Tibial artery (tissue), 4 donors: ENCODE data around the gene CTNND2.

Experiments used
- DNase-seq, 2 donors: peaks; one replicate each; pipeline ENCODE4 v3.0.0-alpha.2; 2019
- H3K27ac ChIP-seq, 2 donors: fragments of 200-600 bp; sonication (generic) in 1 of 2; 1 replicate in 1 of 2; 2 replicates in 1 of 2; pipeline ENCODE4 v1.5.1; 2018 to 2019; ENCODE audit warnings: mild to moderate bottlenecking in 1 of 2
- H3K27me3 ChIP-seq, 2 donors: fragments of 200-600 bp; sonication (generic) in 1 of 2; one replicate each; pipeline versions ENCODE4 v1.5.1 to v1.6.0; 2016 to 2019
- H3K36me3 ChIP-seq, 3 donors: fragments of 200-600 bp; sonication (generic) in 2 of 3; one replicate each; pipeline ENCODE4 v1.5.1; 2016 to 2019; ENCODE audit warnings: mild to moderate bottlenecking in 2 of 3
- H3K4me1 ChIP-seq, 4 donors: fragments of 200-600 bp; sonication (generic) in 2 of 4; 1 replicate in 3 of 4; 2 replicates in 1 of 4; pipeline ENCODE4 v1.5.1; 2016 to 2019
- H3K4me3 ChIP-seq, 2 donors: fragments of 200-600 bp; sonication (generic) in 1 of 2; 1 replicate in 1 of 2; 2 replicates in 1 of 2; pipeline ENCODE4 v1.5.1; 2018 to 2019; ENCODE audit warnings: mild to moderate bottlenecking in 2 of 2
- H3K9me3 ChIP-seq, 3 donors: fragments of 200-600 bp; sonication (generic) in 1 of 3; one replicate each; pipeline ENCODE4 v1.5.1; 2016 to 2019
- intact Hi-C: fragments of 100-400 bp; cut with DNase I; formaldehyde crosslinking; loops from one replicate; pipeline ENCODE4 v1.15.0; 2023; ENCODE audit warnings: low total_unique reads
- TF ChIP-seq, protein P1 (sequence below), 2 experiments: fragments of 200-600 bp in 1 of 2; fragments of 450-650 bp in 1 of 2; IDR thresholded peaks; one replicate each; pipeline ENCODE4 v1.5.1; 2017 to 2019; ENCODE audit warnings: antibody characterized with exemption in 2 of 2, mild to moderate bottlenecking in 1 of 2, moderate library complexity in 1 of 2

The CTNND2 gene

DNA sequence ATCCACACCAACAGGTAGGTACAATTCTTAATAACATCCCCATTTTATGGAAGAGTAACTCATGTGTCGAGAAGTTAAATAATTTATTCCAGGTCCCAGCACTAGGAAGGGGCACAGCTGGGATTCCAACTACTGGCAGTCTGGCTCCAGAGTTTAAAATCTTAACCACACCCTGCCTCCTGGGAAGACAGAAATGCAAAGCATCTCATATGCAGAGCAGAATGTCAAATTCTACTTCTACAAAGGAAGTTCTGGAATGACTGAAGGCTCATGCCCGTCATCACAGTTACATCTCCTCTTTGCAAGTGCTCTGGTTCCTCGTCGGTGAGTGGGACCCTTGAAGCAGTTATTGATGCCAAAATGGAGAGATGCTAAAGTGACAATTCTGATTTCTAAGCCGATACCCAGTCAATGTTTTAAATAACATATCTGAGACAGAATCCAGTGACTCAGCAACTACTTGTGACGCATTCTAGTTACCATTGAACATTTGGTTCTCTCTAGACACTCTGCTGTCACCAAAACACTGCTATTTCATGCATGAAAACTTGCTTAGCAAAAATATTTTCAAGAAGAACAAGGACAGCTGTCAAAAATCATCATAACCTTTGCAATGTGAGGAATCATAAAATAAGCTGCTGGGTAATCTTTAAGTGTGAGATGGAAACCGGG is 412.7 kb downstream of the CTNND2 start:
- Histone ChIP-seq H3K4me3 (no peak overlapping the region), H3K27me3 (no peaks in the 10 kb centered on the region), H3K36me3 (no peaks in the 10 kb centered on the region), H3K9me3 (no peaks in the 10 kb centered on the region), H3K4me1 (no peaks in the 10 kb centered on the region), H3K27ac (no peak overlapping the region)
- DNase-seq, result no peak
- intact Hi-C loops, result no loop called here
- TF ChIP-seq, protein P1, sequence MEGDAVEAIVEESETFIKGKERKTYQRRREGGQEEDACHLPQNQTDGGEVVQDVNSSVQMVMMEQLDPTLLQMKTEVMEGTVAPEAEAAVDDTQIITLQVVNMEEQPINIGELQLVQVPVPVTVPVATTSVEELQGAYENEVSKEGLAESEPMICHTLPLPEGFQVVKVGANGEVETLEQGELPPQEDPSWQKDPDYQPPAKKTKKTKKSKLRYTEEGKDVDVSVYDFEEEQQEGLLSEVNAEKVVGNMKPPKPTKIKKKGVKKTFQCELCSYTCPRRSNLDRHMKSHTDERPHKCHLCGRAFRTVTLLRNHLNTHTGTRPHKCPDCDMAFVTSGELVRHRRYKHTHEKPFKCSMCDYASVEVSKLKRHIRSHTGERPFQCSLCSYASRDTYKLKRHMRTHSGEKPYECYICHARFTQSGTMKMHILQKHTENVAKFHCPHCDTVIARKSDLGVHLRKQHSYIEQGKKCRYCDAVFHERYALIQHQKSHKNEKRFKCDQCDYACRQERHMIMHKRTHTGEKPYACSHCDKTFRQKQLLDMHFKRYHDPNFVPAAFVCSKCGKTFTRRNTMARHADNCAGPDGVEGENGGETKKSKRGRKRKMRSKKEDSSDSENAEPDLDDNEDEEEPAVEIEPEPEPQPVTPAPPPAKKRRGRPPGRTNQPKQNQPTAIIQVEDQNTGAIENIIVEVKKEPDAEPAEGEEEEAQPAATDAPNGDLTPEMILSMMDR (IDR thresholded peaks at IDR 0.05), result no peak

DNA sequence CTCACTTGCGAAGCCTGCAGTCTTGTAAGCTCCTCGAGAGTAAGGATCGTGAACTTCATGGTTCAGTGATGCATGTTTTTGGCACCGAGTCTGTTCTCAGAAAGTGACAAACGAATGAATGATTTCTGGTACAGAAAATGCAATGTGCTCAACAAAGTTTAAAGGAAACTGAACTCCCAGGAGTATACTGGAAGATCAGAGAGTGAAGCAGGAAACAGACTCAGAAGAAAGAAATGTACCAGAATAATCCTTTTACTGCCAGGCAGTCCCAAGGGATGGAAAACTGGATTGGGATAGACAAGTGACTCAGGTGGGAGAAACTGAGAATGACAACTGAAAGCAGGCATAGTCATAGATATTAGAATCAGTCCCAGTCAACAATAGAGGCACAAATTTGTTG is 420.6 kb downstream of the CTNND2 start:
- DNase-seq, result no peak
- Histone ChIP-seq H3K4me1 (no peaks in the 10 kb centered on the region), H3K27ac (no peak overlapping the region), H3K27me3 (no peaks in the 10 kb centered on the region), H3K36me3 (no peaks in the 10 kb centered on the region), H3K4me3 (no peak overlapping the region), H3K9me3 (no peaks in the 10 kb centered on the region)
- intact Hi-C loops, result no loop called here
- TF ChIP-seq, protein P1 (IDR thresholded peaks at IDR 0.05), result no peak

DNA sequence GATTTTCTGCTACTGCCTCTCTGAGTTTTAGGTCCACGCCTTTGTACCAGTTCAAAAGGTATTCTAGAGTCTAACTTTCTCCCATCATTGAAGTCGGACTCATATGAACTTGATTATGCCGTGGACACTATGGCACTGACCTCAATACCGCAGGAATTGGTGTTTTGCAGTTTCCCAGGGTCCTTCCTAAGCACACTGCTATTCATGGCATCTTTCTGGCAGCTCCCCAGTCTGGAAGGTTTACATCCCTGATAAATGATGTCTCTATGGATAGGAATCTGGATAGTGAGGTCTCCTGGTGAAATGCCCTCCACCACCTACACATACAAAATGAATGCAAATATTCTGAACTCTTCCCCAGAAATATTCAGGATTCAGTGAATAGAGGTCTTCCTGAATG is 422.2 kb downstream of the CTNND2 start:
- no peaks in the 10 kb centered on the region for H3K4me1 ChIP-seq
- H3K27me3 ChIP-seq, result no peaks in the 10 kb centered on the region
- no peak overlapping the region for H3K27ac ChIP-seq
- no peaks in the 10 kb centered on the region for H3K9me3 ChIP-seq
- intact Hi-C loops, result no loop called here
- no peak overlapping the region for H3K4me3 ChIP-seq
- no peak for DNase-seq
- TF ChIP-seq, protein P1 (IDR thresholded peaks at IDR 0.05), result no peak
- H3K36me3 ChIP-seq, result no peaks in the 10 kb centered on the region

DNA sequence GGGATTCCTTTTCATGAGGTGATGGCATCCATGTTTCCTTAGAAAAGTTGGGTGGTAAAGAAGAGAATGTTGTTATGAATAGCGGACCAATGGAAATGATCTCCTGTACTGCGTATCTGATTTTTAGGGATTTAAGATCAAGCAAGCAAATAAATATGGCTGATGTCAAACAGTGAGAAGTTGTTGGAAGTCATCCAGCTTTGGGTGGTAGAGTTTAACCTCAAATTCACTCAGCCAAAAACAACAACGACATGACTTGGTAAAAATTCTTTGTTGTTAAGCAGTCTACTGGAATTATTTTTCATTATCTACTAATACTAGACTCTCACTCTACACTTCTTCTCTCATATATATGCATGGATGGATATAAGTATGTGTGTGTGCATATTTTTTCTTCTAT is 426.5 kb downstream of the CTNND2 start:
- TF ChIP-seq, protein P1 (IDR thresholded peaks at IDR 0.05), result no peak
- DNase-seq, result no peak
- Histone ChIP-seq H3K4me3 (no peak overlapping the region), H3K27me3 (no peaks in the 10 kb centered on the region), H3K9me3 (no peaks in the 10 kb centered on the region), H3K36me3 (no peaks in the 10 kb centered on the region), H3K27ac (no peak overlapping the region), H3K4me1 (no peaks in the 10 kb centered on the region)
- intact Hi-C loops, result no loop called here

DNA sequence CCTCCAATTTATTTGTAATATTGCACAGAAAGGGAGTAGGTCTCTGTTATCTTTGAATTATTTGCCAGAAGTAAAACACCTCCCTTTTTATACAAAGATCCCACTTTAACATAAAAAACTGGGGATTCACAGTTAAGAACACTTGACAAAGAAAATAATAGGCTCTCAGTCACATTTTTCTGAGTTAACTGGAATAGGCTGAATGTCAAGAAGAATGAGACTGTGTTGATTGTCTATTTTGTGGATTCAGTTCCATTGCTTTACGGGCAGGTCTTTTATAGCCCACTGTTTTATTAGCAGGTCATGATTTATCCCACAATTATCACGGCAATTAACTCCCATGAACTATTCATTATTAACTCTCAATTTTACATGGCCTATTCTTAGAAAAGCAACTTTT is 427.4 kb downstream of the CTNND2 start:
- no peak for DNase-seq
- Histone ChIP-seq H3K9me3 (no peaks in the 10 kb centered on the region), H3K36me3 (no peaks in the 10 kb centered on the region), H3K4me1 (no peaks in the 10 kb centered on the region), H3K27ac (no peak overlapping the region), H3K4me3 (no peak overlapping the region), H3K27me3 (no peaks in the 10 kb centered on the region)
- TF ChIP-seq, protein P1 (IDR thresholded peaks at IDR 0.05), result no peak
- intact Hi-C loops, result no loop called here
